Kasumi-1 (cell line): ENCODE measurements around the gene GALNT18.

Source experiments
- DNase-seq, 2 experiments: peaks; one replicate each; lab custom pipeline; 2025; lab: John Stamatoyannopoulos, UW

GALNT18 gene

DNA sequence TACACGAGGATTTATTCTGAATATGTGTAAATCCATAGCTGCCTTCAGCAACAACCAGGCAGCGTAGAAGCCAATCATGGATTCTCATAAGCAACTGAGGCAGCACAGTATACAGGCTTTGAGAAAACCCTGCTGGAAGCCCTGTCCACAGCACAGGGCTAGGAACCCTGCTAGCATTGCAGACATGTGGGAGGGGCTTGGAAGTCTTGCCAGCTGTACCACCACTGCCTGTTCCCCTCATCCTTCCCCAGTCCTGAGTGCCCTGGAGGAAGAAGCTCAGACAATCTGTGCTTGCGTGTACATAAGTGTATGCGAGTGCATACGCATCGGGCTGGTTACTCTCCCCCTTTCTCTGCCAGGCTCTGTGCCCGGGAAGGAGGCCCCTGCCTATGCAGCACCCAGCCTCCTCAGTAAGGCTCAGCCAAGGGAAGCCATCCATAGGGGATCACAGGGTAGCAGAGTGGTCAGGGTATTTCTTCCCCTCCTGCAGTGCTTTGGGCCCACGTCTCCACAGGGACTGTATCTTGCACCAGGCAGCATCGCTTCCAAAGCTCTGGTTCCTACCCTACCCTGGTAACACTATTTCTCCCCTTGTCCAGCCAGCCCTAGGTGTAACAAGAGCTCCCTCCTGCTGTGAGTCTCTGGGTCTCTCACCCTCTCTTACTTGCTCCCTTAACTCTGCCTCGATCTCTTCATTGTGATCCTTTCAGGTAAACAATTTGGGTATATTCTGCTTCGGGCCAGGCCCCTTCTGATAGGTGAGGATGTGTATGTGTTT, 90.5 kb downstream of the GALNT18 start:
- DNase-seq, result no peak

GRCh38 chr11:11528986-11529385, 92.8 kb downstream of the GALNT18 start:
- no peak for DNase-seq

- DNase-seq, result no peak
Measured at GRCh38 chr11:11525283-11525682, 96.5 kb downstream of the GALNT18 start.

GRCh38 chr11:11524436-11525061, 97.3 kb downstream of the GALNT18 start:
- no peak for DNase-seq

DNA sequence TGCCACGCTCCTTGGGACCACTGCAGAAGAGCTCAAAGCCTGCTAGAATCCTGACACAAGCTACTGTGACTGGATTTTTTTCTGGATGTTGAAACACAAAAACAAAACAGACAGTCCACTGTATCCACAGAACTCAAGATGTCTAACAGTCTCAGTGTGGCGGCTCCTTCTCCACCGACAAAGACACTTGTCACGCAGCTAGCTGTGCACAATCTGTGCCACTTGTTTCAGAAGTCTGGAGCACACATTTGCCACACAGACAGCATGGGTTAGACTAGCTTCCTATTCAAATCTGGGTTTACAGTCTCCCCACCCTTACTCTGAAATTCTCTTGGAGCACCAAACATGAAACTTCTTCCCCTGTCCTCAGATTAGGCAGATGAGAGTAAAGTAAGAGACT, 99.2 kb downstream of the GALNT18 start:
- no peak for DNase-seq

GRCh38 chr11:11521306-11522002, 100.4 kb downstream of the GALNT18 start:
- no peak for DNase-seq

- peak in 1 of 2 experiments; percentile 8 for DNase-seq
Measured at GRCh38 chr11:11520231-11521015, 101.4 kb downstream of the GALNT18 start.

- no peak for DNase-seq
Measured at GRCh38 chr11:11519184-11519583, 102.6 kb downstream of the GALNT18 start.

DNA sequence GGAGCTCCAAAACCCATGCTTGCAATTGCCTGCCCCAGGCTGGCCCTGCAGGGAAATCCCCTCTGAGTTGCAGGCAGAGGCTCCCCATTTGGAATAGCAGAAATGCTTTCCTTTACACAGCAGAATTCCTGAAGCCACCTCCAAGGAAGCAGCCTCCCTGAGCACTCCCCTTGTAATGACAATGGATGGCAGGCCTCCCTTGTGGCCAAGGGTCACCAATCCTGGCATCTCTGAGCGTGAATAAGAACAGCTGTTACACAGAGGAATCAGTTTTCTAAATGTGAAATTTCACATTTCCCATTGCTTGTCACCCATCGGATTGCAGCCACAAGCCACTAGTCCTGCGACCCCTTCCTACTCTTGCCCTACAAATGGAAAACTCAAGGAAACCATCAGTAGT, 107.6 kb downstream of the GALNT18 start:
- no peak for DNase-seq

DNA sequence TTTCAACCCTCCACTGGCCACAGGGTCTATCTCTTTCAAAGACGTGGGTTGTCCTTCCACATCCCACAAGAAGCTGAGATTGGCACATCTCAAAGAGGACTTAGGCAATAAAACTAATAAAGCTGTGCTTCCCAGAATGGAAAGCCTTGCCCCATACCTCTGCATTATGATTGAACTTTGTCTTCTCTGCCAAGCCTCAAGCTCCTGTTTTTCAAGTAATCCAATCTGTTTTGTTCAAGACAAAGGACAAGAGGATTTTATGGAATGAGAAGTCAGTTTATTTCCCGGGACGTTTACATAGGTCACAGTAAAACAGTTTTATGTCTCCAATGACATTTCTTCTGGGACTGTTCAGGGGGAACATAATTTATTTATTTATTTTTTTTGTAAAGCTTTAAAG, 108.4 kb downstream of the GALNT18 start:
- no peak for DNase-seq

GRCh38 chr11:11512929-11513328, 108.9 kb downstream of the GALNT18 start:
- no peak for DNase-seq

DNA sequence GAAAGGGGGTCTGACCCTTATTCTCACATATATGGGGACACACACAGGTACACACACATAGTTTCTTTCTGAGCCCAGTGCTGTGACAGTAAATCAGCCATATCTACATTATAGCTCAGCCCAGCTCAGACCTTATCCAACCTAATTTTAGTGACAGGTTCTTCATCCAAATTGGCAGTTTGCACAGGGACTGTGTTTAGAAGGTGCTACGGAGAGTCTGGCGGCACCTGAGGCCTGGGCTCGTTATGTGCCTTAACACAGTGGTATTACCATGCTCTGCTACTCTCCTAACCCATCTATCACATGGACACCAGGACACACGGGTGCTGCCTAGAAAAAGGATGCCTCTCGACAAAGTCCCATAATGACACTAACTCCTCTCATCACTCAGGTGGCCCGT, 109.3 kb downstream of the GALNT18 start:
- no peak for DNase-seq

- DNase-seq, result no peak
Measured at GRCh38 chr11:11512090-11512489, 109.7 kb downstream of the GALNT18 start.

DNA sequence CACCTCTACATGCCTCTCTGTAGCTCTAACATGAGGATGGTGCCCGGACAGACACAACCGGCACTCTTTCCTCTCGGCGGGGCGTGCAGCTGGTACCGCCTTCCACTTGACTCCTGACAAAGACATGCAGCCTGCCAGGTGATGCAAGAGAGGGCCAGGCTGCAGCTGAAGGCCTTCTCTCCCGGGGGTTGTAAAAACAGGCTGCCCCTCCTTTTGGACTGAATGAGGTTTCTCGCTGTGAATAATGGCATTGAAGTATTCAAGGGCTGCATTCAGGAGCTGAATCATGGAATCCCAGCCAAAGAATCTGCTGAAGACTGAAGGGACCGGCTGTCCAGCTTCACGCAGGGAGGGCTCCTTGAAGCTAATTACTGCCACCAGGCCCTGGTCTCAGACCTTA, 110.9 kb downstream of the GALNT18 start:
- DNase-seq, result no peak

DNA sequence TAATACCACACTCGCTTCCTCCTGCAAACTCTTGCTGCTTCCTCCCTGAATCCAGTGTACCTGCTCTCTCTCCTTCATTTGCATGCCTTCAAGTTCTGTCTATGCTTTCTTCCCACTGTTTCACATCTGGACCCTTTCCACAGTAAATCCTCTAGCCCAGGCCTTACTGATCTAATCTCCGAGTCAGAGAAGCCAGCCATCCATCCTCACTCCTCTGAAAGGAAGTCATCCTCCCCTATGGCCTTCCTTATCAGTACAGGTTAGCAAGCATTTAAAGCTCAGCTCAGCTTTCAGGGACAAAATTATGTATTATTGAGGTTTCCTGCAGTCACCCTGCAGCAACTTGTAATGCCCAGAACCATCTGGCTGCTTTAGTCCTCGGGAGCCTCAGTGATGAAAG, 116.1 kb downstream of the GALNT18 start:
- DNase-seq, result no peak

- DNase-seq, result no peak
Measured at GRCh38 chr11:11505190-11505589, 116.6 kb downstream of the GALNT18 start.

- DNase-seq, result no peak
Measured at GRCh38 chr11:11504071-11504470, 117.7 kb downstream of the GALNT18 start.

GRCh38 chr11:11502263-11502861, 119.4 kb downstream of the GALNT18 start:
- DNase-seq, result no peak

GRCh38 chr11:11501546-11502262, 120.1 kb downstream of the GALNT18 start:
- peak; percentile 67 to 70 for DNase-seq

DNA sequence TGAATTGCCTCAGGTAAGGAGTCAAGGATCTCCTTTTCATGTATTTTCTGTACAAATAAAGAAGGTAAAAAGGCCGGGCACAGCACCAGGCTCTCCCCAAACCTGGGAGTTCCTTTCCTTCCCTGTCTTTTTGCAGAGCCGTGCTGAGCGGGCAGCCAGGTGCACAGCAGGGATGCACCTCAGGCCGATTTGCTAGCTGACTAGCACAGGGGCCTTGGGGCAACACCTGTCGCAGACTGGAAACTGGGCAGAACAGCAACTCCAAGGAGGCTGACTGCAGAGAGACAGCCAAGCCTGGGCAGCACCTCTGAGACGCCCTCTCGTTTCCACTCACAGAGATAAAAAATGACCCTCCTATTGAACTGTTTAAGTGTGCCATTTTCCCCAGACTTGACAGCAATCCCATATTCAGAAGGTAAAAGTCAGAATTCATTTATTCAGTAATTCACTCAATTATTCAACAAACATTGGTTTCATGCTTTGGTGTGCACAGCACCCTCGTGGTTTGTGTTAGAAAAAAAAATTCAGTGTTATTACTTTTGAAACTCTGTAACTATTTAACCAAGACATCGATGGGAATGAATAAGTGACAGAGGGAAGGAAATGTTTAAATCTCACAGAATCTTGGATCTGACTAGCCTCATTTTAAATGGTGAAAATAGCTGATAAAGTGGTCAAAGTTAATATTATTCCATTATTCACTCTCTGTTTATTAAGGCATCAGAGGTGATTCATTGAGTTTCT, 120.9 kb downstream of the GALNT18 start:
- no peak for DNase-seq
